SH-SY5Y (cell line): ENCODE data around the gene MCTP2.

Experiments used
- GATA2 ChIP-seq: IDR thresholded peaks from 2 replicates; pipeline ENCODE4 v1.6.1; 2011; ENCODE audit warnings: mild to moderate bottlenecking, low read depth, low read length
- GATA3 ChIP-seq: IDR thresholded peaks from 2 replicates; pipeline ENCODE4 v1.6.1; 2011; ENCODE audit warnings: low read depth, mild to moderate bottlenecking, low read length, moderate library complexity

DNA sequence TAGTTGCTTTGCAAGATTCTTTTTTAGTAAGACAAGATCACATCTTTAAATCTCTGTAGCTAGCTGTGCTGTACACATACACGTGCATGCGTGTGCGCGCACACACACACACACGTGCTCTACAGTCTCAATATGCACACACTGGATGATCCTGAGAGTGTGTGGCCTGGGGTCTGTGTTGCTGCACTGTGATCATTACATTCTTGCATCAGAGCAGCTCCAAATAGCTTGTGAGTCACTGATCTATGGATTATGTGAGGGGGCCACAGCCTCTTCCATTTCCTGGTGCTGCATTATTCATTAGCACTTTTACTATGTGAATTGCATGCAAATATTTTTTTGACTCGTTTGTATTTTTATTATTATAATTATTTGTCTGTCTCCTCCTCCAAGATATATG lies 34.6 kb downstream of the MCTP2 start:
- TF ChIP-seq GATA3 (no peak), GATA2 (no peak)
